Mammary epithelial cell (primary cell): Measurements from ENCODE around the gene RIT1.

ENCODE experiments used
- EZH2 ChIP-seq: IDR thresholded peaks from 2 replicates; pipeline ENCODE4 v1.6.1; 2012; ENCODE audit warnings: low read length, inconsistent platforms, borderline replicate concordance
- TF ChIP-seq, protein P1 (sequence below), 2 donors: IDR thresholded peaks in 1 of 2; conservative IDR thresholded peaks in 1 of 2; 2 replicates each; pipeline ENCODE4 v1.5.1; 2011 to 2012; ENCODE audit warnings: inconsistent platforms in 2 of 2, low read length in 2 of 2, mild to moderate bottlenecking in 2 of 2, control low read depth in 1 of 2, low read depth in 1 of 2; ENCODE audit not compliant: insufficient read depth in 1 of 2; ENCODE audit errors: extremely low read depth in 1 of 2

DNA sequence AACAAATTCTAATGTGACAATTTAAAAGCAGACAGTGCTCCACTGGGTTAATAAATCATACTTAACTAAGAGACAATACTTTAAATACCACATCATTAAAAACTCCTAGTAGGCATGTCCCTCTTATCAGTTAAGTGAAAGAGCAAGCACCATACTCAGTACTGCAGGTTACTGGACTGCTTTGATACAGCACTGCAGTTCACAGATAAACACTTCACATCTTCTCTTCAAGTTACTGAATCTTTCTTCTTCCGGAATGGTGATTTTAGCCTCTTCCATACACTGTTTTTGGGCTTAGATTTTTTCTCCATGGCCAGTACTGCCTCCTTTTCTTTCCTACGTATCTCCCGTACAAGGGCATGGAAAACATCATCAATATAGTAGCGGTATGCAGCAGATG lies 11.0 kb downstream of the RIT1 start:
- TF ChIP-seq EZH2: no peak
- TF ChIP-seq, protein P1, sequence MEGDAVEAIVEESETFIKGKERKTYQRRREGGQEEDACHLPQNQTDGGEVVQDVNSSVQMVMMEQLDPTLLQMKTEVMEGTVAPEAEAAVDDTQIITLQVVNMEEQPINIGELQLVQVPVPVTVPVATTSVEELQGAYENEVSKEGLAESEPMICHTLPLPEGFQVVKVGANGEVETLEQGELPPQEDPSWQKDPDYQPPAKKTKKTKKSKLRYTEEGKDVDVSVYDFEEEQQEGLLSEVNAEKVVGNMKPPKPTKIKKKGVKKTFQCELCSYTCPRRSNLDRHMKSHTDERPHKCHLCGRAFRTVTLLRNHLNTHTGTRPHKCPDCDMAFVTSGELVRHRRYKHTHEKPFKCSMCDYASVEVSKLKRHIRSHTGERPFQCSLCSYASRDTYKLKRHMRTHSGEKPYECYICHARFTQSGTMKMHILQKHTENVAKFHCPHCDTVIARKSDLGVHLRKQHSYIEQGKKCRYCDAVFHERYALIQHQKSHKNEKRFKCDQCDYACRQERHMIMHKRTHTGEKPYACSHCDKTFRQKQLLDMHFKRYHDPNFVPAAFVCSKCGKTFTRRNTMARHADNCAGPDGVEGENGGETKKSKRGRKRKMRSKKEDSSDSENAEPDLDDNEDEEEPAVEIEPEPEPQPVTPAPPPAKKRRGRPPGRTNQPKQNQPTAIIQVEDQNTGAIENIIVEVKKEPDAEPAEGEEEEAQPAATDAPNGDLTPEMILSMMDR (conservative IDR thresholded peaks at IDR 0.05 in 1 of 2, IDR thresholded peaks at IDR 0.05 in 1 of 2; ENCODE audit: extremely low read depth in 1 of 2, insufficient read depth in 1 of 2, low read depth in 1 of 2, low read length in 2 of 2): no peak
